Retina (tissue), 1 donor: ENCODE measurements around the gene SIM1.
A peak's percentile ranks its signal among the peaks of the same experiment; 100 is the strongest.

ENCODE experiments used
- DNase-seq: peaks from one replicate; pipeline ENCODE4 v3.0.0-alpha.2; 2016

SIM1 gene

DNA sequence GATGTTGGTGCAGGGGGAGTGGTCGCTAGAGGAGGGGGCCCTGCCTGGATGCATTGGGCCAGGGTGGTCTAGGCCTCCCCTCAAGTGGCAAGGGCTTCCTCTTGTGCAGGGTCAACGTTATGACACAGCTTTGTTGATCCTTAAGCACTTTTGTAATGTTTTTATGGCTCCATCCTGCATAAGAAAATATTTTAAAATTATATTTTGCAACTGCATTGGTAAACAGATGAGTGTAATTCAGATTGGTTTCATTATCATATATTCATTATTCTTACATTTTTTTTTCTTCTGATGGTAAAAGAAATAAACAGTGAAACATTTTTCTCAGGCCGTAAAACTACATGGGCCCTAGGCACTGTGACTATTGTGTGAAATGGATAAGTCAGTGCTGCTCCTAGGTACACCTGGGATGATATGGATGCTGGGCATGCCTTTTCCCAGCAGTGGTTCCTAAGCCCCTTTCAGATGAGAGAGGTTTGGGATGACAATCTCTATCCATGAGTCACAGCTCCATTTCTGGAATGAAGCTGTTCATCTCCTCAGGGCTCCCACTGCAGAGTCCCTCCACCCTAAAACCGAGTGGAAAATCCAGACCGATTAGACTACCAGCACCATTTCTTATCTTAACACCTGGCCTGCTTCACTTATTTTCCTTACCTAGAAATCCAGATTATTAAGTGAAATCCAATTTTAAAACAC, 5.8 kb upstream of the SIM1 start:
- DNase-seq: no peak

DNA sequence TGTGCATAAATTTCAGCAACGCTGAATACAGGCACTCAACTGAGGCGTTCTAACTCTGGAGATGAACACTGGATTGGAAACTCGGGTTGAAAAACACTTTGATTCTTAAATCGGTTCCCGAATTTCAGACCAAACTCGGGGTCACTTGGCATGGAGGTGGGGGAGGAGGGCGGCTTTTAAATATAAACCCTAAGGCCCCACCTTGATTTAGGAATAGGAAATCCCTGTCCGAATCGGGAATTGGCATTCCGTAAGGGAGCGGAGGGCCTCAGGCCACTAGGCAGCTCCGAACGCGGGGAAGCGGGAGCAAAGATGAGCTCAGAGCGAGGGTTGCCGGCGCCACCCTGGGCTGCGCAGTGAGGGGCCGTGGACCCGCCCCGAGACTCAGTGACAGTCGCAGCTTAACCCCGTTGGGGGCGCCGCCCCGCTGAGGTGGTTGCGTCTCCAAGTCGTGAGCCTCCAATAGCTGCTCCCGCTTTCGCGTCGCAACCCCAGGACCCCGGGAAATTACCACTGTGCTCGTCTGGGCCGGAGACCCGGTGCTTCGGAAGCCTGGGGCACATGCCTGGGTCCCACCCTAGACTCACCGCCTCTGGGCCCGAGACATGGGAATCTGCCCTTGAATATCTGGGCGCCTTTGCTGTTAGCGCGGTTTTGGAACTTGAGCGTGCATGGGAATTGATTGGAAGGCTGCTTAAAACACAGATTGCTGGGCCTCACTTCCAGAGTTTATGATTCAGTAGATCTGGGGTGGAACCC, 4.6 kb upstream of the SIM1 start:
- DNase-seq: peak; percentile 66

DNA sequence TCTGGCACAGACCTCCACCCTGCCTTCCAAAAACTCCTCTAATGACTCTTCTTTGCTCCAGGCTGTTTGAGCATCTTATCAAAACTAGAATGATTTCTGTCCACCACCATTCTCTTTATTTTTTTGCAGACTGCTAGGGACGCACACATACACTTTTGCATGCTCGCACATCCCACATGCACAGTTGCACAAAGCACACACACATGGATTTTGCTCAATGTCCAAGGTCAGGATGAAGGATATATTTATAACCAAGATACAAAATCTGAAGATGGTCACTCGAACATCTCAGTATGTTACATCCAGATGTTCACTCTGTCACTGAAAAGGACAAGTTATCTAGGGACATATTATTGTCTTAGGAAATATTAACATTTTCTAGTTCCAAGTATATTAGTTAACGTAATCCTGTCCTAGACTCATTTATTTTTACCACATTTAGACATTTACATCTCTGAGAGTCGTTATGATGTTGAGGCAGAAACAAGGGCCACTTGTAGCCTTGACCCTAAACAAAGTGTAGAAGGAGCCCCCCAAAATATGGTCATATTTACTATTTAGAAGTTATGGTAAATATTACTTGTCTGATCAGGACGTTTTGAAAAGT, 3.4 kb upstream of the SIM1 start:
- peak; percentile 60 for DNase-seq

DNA sequence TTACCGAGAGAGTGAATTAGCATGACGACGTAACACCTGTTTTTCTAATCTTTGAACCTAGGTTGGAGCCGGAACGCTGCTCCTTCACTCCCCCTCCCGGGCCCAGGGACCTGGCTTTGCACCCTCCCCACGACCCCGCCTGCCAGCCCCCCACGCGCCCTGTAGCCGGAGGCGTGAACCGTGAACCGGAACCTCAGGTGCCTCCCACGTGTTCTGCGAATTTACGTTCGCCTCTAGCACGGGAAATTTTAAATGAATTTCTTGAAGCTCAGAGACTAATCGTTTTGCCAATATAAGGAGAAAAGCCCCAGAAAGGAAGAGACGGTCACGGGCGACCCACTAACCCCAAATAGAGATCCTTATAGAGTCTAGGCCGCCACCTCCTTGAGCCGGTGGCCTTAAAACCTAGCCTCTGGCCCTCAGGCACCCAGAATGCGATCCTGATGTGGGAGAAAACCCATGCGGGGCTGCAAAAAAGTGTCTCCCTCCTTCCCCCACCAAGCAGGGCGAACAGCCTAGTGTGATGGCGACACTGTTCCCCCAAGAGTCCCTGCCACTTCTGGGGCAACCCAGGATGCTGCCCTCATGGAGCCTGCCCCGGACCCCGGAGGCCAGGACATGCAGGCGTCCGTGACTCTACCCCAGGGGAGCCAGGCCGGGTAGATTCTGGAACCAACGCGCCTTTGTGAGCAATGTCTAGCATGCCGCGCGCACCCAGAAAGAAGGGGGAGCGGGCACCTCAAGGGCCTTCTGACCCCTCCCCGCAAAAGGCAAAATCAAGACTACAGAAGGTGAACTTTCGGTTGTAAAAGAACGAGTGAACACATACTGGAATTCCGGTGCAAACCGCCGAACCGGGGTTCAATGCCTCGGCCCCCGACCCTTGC, 2.7 kb upstream of the SIM1 start:
- DNase-seq: peak; percentile 67

DNA sequence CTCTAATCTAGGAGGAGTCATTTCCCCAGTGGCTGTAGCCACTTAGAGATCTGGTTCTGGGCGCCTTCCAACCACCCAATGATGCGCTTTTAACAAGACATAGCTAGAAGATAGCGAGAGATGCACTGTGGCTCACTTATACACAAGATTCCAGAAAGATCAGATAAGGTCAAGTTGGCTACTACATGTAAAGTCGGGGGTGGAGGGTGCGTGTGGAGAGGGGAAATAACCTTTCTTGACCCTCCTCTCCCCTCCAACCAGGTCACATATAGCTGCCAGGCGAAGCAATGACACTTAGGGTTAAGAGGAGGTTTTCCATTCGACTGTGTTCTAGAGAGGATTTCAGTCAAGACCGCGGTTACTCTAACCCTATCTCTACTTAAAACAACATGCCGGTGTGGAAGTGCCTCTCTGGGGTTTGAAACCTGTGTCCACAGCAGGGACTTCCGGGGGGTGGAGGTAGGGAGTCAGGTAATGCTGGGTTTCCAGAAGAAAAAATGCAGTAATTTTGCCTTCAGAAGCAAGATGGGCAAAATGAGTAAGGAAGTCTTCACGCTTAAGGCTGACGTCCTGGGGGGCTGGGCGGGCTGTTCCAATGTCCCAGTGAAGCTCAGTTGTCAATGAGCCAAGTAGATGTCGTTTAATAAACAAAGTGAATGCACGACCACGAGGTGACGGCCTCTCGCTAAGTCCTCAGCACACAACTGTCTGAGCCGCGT, 1.8 kb upstream of the SIM1 start:
- peak; percentile 54 for DNase-seq

DNA sequence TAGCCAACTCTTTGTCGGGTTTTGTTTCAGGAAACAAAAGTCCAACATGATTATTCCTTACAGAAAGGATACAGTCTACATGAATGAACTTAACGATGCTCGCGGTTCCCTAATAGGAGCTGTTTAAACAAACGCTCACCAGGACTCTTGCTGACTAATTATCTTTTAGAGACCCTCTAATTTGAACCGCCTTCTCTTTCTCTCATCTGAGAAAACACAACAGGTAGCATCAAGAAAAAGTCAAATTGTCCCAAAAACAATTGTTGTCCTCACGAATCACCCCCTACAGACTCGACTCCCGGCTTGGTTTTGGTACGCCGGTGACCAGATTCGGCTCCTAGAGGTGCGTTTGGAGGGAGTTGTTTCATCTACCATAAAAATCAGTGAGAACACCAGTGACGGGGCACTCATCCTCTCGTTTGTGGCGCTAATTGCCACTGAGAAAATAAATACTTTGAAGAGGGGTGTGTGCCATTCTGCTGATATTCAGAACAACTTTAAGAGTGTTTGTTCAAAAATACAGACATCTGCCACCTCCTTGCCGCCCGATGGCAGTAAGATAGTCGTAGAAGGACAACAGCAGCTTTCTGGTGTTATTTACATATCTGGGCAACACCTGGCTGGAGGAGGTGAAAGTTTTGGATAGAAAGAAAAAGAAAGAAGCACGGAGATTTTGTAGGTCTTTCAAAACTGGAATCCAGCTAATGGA, 1.1 kb upstream of the SIM1 start:
- peak; percentile 64 for DNase-seq

DNA sequence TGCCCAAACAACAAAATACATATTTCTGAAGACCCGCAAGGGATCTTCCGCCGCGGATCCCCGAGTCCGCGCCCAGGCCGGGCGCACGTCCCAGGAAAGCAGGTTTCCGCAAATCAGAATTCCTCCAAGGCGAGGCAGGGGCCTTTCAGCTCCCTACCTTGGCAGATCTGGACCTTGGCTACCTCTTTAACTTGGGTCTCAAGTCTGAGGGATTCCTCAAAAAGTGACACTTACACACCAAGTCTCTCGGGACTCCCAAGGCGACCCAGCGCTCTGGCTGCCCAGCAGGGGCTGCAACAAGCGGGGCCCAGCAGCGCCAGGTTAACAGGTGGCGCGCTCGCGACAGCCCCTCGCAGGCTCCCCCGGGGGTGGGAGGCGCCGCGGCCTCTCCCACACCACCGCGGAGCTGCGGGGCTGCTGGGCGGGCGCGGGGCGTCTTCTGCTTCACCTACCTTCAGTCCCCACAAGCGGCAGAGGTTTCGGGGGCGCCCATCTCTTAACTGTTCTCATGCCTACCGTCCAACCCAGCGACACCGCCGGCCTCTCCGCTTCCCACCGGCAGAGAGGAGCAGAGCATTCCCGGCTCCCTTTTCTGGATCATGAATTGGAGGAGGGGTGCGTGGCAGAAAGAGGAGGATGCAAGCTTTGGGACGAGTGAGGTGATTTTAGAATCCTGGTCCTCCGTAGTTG, 414 bp downstream of the SIM1 start:
- DNase-seq: peak; percentile 70

DNA sequence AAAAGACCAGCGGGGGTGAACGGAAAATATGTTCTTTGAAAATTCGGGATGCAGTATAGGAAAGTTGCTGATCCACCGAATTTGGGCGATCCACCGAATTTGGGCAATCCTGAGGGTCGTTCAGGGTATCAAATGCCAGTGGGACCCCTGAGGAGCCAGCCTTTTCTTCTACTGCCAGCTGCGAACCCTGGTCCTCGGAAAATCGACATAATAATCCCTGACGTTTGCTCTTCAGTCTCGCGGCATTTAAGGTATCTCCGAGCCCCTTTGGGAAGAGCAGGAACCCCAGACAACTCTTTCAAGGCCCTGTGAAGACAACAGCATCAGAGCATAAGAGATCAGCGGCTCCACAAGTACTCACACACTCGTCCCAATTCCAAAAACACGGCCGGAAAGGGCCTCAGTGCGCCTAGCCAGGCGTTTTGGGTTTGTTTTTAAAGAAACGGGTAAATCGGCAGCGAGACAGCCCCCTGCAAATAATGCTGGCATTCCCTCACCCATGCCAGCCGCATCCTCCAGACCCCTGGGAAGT, 1.0 kb downstream of the SIM1 start:
- no peak for DNase-seq

DNA sequence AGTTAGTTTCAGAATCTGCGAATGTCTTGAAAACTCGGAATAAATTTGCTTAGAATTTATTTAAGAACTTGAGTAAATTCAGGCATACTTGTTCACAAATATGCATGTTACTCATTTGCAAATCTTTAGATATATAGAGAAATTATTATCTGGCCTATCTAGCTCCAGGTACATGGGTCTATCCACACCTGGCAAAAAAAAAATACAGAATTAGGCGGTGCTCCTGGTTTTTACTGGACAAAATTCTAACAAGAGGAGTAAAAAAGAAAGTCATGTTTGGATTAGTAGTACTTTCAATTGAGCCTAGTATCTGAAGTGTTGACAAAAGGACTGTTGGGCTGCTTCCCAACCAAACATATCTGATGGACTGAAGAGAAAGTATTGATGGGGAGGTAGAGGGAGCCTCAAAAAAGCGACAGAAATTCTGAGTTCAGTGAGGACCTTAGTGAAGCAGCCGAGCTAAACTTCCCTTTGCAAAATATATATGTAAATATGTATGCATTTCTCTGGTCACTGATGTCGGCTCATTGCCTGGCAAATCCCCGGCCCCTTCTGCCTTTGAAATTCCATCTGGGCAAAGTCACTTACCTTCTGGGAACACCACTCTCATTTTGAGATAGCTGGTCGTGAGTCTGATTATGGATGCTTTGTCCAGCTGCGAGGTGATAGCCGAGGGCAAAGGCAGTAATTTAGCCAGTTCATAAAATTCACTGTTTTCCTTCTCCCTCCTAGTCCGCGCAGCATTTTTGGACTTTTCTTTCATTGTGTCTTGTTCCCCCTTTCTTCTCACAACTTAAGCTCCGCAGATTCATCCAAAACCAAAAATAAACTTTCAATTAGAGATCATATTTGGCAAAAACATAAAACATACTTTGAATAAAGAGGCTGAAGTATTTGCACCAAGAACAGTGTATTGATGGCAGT, 1.8 kb downstream of the SIM1 start:
- peak; percentile 59 for DNase-seq

DNA sequence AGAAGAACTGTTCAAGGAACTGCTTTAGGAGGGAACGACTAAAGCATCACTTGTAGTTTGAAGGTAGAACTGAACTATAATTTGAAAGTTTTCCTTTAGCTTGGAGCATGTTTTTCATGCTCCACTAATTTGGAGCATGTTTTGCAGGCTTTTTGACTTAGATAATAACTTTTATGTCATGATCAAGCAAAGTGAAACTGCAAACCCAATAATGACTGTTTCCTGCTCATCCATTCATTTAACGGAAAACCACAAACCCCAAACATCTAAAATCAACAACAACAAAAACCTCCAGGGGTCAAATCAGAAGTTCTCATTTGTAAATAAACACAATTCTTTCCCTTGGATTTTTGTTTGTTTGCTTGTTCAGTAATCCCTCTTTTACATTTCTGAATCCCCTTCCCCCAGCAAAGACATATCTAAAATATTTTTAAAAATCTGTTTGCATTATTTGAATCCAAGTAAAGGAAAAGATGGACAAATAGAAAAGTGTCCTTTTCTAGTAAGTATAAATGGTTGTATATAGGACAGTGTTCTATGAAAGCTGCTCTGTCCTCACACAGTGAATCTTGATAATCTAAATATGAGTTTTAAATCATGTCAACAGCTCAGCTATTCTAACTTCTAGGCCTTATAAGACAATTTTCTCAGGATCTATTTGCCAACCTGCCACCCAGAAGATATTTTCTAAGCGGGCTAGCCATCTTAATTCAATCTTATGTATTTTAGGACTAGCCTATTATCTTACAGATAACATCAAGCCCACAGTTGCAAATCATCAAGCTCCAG, 2.6 kb downstream of the SIM1 start:
- DNase-seq: peak; percentile 57

DNA sequence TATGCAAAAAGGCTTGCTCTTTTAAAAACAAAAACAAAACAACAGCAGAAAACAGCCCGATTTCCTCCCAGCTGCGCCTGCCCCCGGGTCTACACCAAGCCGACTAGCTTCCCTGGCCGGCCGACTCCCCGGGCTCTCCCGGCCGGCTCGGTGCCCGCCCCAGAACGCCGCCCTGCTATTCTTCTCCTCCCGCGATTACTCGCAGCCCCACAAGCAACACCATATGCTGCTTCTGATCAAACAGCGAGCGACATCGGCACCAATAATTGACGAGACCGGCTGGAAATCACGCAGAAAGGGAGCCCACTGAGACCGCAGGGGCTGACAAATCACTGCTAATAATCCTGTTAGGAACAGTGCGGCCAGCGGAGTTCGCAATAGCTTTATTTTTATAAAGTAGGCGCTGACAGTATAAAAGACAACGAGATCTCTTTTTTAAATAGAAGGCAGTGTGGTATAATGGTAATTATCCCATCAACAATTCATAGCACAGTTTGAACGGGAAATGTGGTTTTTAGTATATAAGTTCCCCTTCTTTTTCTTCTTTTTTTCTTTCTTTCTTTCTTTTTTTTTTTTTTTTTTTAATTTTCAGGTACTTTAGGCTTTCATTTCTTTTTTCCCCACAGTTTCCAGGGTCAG, 3.3 kb downstream of the SIM1 start:
- DNase-seq: peak; percentile 86

DNA sequence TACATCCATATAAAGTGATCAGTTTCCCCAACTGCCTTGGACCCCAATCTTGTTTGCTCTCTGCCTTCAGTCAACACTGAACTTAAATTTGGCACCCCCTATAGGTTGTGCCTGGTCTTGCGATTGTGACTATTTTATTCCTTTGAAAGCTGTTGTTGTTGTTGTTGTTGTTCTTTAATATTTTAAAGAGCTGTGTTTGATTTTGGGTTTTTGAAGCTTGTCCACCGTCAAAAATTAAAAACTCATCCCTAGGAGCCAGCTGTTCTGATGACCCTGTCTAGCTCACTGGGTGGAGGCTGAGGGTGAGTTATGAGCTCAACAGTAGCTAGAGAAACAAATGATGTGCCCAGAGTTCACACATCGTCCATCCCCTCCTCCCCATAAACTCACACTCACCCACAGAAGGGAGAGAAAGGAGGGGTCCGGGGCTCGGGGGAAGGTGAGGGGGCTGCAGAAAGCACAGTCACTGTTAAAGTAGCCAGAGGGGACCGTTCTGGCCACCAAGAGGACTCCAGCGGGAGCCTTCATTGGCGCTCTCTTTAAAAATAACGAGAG, 4.0 kb downstream of the SIM1 start:
- peak; percentile 56 for DNase-seq

DNA sequence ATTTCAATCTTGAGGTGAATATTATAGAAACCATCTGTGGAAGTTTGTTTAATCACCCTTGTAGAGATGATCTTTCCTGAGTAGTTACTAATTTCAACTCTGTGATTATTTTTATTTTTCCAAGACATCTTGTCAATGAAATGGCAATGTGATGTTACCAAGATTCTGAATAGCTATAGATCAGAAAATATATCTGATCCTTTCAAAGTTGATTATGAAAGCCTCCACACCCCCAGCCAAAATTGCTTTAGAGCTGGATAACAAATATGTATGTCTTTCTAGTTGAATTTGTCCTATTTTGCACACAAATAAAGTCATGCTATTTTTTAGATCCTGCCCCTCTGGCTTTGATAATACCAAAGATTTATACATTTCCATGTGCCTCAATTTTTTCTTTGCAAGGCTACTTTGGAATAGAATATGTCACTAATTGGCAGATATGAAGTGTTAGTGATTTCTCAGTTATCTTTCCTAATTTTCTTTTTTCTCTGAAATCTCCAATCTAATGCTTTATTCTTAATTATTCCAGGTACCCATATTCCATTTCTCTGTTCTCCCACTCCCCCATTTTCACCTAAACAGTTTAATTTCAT, 5.0 kb downstream of the SIM1 start:
- DNase-seq: no peak

DNA sequence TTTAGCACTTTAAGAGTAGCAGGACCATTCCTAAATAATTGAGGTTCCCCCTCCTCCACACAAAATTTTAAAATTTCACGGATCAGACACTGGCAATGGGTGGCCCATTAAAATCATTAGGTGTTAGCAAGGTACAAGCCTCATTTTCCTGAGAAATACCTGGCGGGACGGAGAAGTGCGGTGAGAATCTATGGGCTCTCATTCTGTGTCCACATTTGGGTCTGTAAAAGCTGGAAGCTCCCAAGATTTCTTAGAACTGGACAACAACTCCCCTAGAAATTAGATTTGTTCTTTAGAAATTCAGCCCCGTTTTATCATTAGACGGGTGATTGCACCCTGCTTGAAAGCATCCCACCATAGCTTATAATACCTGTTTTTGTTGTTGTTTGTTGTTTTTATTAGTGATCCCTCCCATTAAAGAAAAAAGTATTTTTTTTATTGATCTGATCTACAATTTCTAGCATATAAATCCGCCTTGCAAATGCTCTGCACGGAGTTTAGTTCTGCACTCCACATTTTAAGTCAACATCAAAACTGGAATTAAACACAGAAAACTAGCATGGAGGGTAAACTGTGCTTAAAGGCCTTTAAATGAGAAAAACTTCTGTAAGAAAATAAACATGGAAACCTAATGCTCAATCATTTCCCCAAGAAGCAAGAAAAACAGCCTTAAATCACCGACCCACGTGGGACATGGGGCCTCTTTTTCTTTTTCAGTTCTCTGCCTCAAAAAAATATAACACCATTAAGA, 5.7 kb downstream of the SIM1 start:
- peak; percentile 48 for DNase-seq

DNA sequence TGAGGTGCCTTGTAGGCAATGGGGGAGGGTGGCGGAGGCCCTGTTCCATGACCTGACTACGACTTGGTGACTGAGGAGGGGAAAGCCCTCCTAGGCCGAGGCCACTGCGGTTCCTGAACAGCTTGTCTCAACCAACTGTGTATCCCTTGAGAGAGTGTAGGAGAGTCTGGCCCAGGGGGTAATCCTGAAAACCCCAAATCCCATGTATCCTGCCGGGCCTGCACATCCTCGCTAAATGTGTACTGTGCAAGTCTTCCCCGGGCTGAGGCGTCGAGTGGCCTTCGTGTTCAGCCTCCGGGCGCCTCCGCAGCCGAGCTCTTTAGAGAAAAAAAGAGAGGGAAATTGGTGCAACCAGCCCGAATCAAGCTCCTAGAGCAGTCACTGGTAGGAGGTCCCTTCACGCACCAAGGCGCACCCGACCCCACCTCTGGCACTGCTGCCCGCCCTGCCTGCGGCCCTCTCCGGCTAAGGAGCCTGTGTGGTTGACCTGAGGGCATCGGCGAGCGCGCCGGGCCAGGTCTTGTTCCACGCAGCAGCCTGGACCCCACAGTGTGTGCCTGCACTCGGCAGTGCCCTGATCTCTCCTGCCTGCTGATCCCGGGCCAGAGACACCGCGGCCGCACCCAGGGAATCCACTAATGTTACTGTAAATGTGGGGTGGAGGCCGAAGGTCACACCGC, 7.3 kb downstream of the SIM1 start:
- DNase-seq: peak; percentile 78

DNA sequence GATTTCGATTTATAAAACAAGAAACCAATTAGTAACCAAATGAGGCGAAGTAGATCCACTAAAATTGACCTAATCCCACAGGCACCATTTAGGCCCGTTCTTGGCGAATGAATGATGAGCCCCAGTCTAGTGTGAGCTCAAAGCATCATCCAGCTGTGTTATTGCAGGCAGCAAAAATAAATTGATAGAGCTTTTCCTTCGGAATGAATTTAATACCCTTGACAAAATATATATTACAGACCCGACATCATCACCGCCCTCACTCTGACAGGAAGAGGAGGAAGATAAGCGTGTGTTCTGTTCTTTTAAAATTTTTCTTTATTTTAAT, 7.8 kb downstream of the SIM1 start:
- DNase-seq: peak; percentile 69
